ENCODE measurements around the gene SLC10A7. TPM values are rescaled to one million over a fixed set of nuclear protein-coding genes. Genes with fewer than 3 reads are reported as not detected.

SLC10A7 gene
- total and polyA plus RNA-seq, 2 of the 13 experiments (the other 11 are each of a cell fraction or from before 2014, with no cell fraction given): 18.5 to 18.8 TPM

GRCh38 chr4:146407257-146407656 is 114.5 kb downstream of the SLC10A7 start:
- H4K20me1 ChIP-seq (ENCODE audit: insufficient read depth, low read length): no peaks in the 10 kb centered on the region
- H3K36me3 ChIP-seq (replicated peaks in 1 of 2; ENCODE audit: control insufficient read depth in 1 of 2, insufficient read depth in 2 of 2, low read length in 2 of 2): no peaks in the 10 kb centered on the region
- H2AFZ ChIP-seq (ENCODE audit: low read length): no peak overlapping the region
- ChIA-PET CTCF (ENCODE audit: low intra/inter-chr PET ratio, low total read pairs) (no interaction called here), POLR2A (no interaction called here)
- WGBS (ENCODE audit: low lambda C conversion rate): 65% methylated on average over 3 of the region's 3 CpGs
- intact Hi-C loops (cut with micrococcal nuclease; ENCODE audit: unreplicated experiment): no loop called here
- no peak overlapping the region for H3K27ac ChIP-seq (ENCODE audit: extremely low read length, insufficient read depth, low read length)
- in situ Hi-C loops (cut with HindIII; ENCODE audit: extremely low pct_ligation_motif_present, low pct_unique_long_range_greater_than_20kb): no loop called here
- H3K4me3 ChIP-seq (replicated peaks in 1 of 3; ENCODE audit: insufficient read depth in 1 of 3, low read depth in 2 of 3, low read length in 3 of 3): no peak overlapping the region
- ATAC-seq: no peak
- FAIRE-seq: no peak
- DNase-seq (ENCODE audit: low spot score): no peak
- no TSS peak for BruUV-seq (replicated peaks)
- no peaks in the 10 kb centered on the region for H3K79me2 ChIP-seq (ENCODE audit: insufficient read depth, low read length)
- H3K27me3 ChIP-seq (ENCODE audit: control insufficient read depth in 1 of 2, insufficient read depth in 2 of 2, low read length in 2 of 2): no peaks in the 10 kb centered on the region
- H3K9me3 ChIP-seq (ENCODE audit: low read length): no peaks in the 10 kb centered on the region
- no peak overlapping the region for H3K9ac ChIP-seq (ENCODE audit: insufficient read depth, low read depth, low read length)
- H3K4me2 ChIP-seq (ENCODE audit: low read depth, low read length): no peak overlapping the region
- H3K4me1 ChIP-seq (ENCODE audit: insufficient read depth, low read length): no peaks in the 10 kb centered on the region
- TF ChIP-seq SIN3A (IDR thresholded peaks at IDR 0.05; ENCODE audit: borderline replicate concordance, low read depth, low read length) (no peak), ZMAT5 (CRISPR knock-in tag; IDR thresholded peaks at IDR 0.05; ENCODE audit: borderline replicate concordance, low read depth) (no peak), ZNF10 (CRISPR knock-in tag; IDR thresholded peaks at IDR 0.05; ENCODE audit: borderline replicate concordance, low read depth) (no peak), ZNF280D (CRISPR knock-in tag; IDR thresholded peaks at IDR 0.05) (no peak), KDM5B (CRISPR knock-in tag; IDR thresholded peaks at IDR 0.05; ENCODE audit: borderline replicate concordance) (no peak), SIX4 (CRISPR knock-in tag; IDR thresholded peaks at IDR 0.05) (no peak), ZNF563 (CRISPR knock-in tag; IDR thresholded peaks at IDR 0.05) (no peak), HIVEP1 (CRISPR knock-in tag; IDR thresholded peaks at IDR 0.05) (no peak), ZFP37 (CRISPR knock-in tag; IDR thresholded peaks at IDR 0.05; ENCODE audit: borderline replicate concordance) (no peak), ZNF615 (CRISPR knock-in tag; IDR thresholded peaks at IDR 0.05; ENCODE audit: borderline replicate concordance) (no peak), SP2 (CRISPR knock-in tag; IDR thresholded peaks at IDR 0.05) (no peak), THRA (CRISPR knock-in tag; IDR thresholded peaks at IDR 0.05; ENCODE audit: borderline replicate concordance) (no peak), ZNF256 (CRISPR knock-in tag; conservative IDR thresholded peaks at IDR 0.05) (no peak), ZNF652 (CRISPR knock-in tag; IDR thresholded peaks at IDR 0.05; ENCODE audit: borderline replicate concordance, low read depth) (no peak), DMAP1 (CRISPR knock-in tag; IDR thresholded peaks at IDR 0.05) (no peak)
- TF ChIP-seq, protein P1, sequence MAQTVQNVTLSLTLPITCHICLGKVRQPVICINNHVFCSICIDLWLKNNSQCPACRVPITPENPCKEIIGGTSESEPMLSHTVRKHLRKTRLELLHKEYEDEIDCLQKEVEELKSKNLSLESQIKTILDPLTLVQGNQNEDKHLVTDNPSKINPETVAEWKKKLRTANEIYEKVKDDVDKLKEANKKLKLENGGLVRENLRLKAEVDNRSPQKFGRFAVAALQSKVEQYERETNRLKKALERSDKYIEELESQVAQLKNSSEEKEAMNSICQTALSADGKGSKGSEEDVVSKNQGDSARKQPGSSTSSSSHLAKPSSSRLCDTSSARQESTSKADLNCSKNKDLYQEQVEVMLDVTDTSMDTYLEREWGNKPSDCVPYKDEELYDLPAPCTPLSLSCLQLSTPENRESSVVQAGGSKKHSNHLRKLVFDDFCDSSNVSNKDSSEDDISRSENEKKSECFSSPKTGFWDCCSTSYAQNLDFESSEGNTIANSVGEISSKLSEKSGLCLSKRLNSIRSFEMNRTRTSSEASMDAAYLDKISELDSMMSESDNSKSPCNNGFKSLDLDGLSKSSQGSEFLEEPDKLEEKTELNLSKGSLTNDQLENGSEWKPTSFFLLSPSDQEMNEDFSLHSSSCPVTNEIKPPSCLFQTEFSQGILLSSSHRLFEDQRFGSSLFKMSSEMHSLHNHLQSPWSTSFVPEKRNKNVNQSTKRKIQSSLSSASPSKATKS (CRISPR knock-in tag; IDR thresholded peaks at IDR 0.05): no peak
- TF ChIP-seq, protein P2, sequence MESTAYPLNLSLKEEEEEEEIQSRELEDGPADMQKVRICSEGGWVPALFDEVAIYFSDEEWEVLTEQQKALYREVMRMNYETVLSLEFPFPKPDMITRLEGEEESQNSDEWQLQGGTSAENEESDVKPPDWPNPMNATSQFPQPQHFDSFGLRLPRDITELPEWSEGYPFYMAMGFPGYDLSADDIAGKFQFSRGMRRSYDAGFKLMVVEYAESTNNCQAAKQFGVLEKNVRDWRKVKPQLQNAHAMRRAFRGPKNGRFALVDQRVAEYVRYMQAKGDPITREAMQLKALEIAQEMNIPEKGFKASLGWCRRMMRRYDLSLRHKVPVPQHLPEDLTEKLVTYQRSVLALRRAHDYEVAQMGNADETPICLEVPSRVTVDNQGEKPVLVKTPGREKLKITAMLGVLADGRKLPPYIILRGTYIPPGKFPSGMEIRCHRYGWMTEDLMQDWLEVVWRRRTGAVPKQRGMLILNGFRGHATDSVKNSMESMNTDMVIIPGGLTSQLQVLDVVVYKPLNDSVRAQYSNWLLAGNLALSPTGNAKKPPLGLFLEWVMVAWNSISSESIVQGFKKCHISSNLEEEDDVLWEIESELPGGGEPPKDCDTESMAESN (CRISPR knock-in tag; conservative IDR thresholded peaks at IDR 0.05): no peak

Measured in HepG2 (cell line).